Stimulated activated CD4-positive, alpha-beta T cell treated with anti-CD3 and anti-CD28 coated beads, Interleukin-1b, Interleukin-23, amount 100 ng/mL, for 1 hour (primary cell): ENCODE results near the gene CSNK2A2.

Experiments
- DNase-seq, 2 donors: peaks; one replicate each; pipeline ENCODE4 v3.0.0-alpha.2; 2020; ENCODE audit warnings: low read depth in 2 of 2

Gene CSNK2A2

DNA sequence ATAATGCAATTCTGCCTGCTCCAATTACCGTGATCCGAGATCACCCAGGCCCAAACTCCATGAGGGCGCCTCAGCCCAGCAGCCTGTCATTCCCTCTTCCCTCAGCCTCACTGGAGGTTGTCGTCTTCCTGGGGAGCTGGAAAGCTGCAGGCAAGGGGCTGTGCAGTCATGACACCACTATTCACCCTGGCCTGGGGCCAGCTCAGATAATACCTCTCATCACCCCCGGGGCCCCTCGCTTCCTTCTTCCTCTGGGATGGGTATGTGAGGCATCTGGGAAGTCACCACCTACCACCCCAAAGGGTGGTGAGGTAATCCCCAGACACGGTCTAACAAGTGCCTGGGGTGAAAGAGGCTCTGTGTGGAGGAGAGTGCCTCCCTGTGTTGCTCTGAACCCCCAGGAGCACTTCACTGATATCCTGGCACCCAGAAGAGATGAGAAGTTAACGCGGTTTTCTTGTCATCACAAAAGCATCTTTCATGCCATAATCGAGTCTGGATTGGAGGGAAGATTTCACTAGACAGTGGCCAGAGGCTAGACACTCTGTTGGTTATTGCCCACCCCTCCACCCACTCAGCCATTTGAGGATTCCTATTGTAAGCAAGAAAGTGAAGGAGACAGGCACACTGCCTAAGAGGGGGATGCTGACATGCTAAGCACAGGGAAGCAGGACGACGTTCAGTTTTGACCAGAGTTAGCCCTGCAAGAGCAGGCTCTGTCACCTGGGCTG, 87.2 kb downstream of the CSNK2A2 start:
- DNase-seq = no peak

DNA sequence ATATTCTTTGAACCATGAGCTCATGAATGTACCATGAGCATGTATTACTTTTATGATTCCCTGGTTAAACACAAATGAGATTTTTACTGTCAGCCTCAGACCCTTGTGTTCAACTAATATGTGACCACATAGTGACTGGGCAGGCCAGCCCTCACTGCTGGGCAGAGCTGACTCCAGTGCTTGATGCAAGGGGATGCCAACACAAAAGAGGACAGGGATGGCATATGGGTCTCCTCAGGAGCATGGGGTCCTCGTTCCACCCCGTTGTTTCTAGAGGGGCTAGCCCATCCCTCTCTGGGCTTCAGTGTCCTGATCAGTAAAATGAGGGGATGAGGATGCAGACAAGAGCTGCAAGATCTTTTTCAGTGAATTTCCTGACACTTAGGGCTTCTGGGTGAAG, 88.0 kb downstream of the CSNK2A2 start:
- DNase-seq = no peak

DNA sequence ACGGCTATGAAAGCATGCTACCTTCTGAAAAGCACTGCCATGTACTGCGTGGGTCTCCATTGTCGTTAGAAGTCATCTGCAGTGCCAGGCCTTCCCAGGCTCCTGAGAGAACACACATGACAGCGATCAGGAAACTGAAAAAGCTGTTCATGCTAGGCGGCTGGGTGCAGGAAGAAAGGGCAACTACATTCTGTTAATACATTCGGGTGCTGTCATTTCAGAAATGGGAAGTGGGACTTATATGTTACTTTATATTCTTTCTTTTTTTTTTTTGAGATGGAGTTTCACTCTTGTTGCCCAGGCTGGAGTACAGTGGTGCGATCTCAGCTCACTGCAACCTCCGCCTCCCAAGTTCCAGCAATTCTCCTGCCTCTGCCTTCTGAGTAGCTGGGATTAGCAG, 88.6 kb downstream of the CSNK2A2 start:
- DNase-seq = no peak
